Cardiac fibroblast (primary cell): ENCODE measurements around the gene BCL3.

Experiments used
- DNase-seq, 2 donors: peaks; one replicate each; pipeline versions ENCODE4 v3.0.0 to v3.0.0-alpha.2; 2010; ENCODE audit warnings: low read depth in 2 of 2
- H3K4me3 ChIP-seq, 2 donors: replicated peaks in 1 of 2; 1 replicate in 1 of 2; 2 replicates in 1 of 2; pipeline ENCODE4 v1.5.1; 2011; ENCODE audit warnings: low read depth in 2 of 2, low read length in 2 of 2, mild to moderate bottlenecking in 2 of 2, moderate library complexity in 1 of 2
- CTCF ChIP-seq: IDR thresholded peaks from one replicate; pipeline ENCODE4 v1.5.1; 2011; ENCODE audit warnings: low read depth, mild to moderate bottlenecking, low read length, inconsistent platforms

BCL3 gene

GRCh38 chr19:44735011-44735410 is 13.5 kb upstream of the BCL3 start:
- H3K4me3 ChIP-seq: no peak overlapping the region
- no peak for TF ChIP-seq CTCF
- DNase-seq: no peak

DNA sequence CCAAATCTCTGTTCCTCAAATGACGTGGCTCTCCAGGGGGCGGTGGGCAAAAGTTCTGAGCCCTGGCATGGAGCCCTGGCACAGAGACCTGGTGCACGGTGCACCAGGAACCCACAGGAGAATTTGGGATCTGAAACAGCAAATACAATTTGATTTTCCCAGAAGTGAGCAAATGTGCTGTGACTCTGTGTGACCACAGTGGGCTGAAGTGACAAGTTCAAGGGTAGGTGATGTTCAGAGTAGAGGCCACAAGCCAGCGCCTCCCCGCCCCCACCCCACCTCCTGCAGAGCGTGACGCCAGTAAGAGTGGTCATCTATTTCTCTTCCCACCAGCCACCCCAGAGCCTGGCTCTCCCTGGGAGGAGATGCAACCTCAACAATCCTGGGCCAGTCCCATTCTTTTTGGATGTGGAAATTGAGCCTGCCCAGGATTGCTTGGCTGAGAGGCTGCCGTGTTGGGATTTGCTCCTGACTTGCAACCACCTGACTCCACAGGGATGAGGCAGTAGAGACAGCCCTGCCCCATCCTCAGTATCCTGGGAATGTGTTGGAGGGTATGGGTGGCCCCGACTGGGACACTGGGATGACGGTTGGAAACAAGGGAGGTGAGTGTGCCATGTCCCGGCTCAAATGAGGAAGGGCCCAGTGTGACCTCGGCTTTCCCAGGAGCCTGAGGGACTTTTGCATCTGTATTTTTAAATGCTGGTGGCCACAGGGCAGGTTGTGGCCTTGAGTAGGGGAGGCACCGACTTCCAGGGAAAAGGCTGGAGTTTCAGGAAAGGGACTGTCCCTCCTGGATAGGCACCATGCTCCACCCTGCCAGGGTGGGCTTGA is 11.1 kb upstream of the BCL3 start:
- no peak for TF ChIP-seq CTCF
- peak; percentile 42 to 80 for DNase-seq
- H3K4me3 ChIP-seq: no peak overlapping the region

DNA sequence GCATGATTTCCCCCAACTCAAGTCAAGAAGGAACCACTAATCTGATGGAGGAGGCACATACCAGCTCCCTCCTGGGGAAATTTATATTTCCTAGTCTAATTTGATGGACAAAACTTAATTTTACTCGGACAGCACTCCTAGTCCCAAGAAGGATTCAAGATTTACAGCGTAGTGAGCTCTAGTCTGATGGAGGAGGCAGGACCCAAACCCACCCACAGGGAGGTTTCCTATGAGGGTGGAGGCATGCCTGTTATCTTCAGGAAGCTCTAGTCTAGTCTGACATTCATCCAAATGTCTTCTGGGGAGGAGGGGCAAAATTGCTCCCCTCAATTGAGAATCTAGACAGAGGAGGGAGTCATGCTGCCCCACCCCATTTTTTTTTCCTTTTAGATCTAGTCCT is 10.4 kb upstream of the BCL3 start:
- DNase-seq: no peak
- no peak for TF ChIP-seq CTCF
- H3K4me3 ChIP-seq: no peak overlapping the region

- H3K4me3 ChIP-seq: no peak overlapping the region
- no peak for DNase-seq
- no peak for TF ChIP-seq CTCF
Measured at GRCh38 chr19:44738603-44739558, 9.6 kb upstream of the BCL3 start.

DNA sequence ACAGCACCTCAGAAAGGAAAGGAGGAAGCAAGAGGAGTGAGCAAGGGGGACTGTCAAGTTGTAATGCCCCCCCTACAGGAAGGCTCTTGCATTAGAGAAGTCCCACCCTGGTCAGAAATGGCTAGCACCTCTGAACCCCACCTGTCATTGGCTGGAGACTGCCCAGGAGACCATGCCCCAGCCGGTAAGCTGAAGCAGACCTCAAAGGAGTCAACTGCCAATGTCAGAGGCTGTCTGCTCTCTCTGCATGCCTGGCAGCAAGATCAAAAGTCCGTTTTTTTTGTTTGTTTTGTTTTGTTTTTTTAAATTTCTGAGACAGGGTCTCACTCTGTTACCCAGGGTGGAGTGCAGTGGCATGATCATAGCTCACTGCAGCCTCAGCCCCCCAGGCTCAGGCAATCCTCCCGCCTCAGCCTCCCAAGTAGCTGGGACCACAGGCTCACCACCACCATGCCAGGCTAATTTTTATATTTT is 8.1 kb upstream of the BCL3 start:
- no peak for TF ChIP-seq CTCF
- no peak overlapping the region for H3K4me3 ChIP-seq
- no peak for DNase-seq

DNA sequence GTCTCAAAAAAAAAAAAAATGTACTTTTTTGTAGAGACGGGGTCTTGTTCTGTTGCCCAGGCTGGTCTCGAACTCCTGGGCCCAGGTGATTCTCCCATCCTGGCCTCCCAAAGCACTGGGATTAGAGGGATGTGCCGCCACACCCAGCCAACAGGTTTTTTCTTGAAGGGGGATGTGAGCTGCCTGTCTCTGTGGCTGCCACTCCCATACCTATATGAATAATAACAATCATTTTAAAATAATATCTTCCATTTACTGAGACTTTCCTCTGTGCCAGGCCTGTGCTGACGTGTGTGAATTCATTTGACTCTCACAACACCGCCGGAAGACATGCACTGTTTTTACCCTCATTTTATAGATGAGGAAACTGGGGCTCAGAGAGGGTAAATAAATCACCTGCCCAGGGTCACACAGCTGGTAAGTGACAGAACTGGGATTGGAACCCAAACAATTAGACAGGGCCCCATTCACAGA is 7.2 kb upstream of the BCL3 start:
- no peak overlapping the region for H3K4me3 ChIP-seq
- peak; percentile 42 to 51 for DNase-seq
- no peak for TF ChIP-seq CTCF
